GM12875 (cell line): ENCODE results near the gene PVALB.

Experiments
- H3K4me3 ChIP-seq: one replicate; pipeline ENCODE4 v1.5.1; 2011; ENCODE audit warnings: low read depth, low read length, control low read depth
- CTCF ChIP-seq: IDR thresholded peaks from 2 replicates; pipeline ENCODE4 v1.5.1; 2011; ENCODE audit warnings: low read depth, mild to moderate bottlenecking, control low read depth, inconsistent platforms, low read length, moderate library complexity, borderline replicate concordance; ENCODE audit not compliant: insufficient read depth

The PVALB gene

DNA sequence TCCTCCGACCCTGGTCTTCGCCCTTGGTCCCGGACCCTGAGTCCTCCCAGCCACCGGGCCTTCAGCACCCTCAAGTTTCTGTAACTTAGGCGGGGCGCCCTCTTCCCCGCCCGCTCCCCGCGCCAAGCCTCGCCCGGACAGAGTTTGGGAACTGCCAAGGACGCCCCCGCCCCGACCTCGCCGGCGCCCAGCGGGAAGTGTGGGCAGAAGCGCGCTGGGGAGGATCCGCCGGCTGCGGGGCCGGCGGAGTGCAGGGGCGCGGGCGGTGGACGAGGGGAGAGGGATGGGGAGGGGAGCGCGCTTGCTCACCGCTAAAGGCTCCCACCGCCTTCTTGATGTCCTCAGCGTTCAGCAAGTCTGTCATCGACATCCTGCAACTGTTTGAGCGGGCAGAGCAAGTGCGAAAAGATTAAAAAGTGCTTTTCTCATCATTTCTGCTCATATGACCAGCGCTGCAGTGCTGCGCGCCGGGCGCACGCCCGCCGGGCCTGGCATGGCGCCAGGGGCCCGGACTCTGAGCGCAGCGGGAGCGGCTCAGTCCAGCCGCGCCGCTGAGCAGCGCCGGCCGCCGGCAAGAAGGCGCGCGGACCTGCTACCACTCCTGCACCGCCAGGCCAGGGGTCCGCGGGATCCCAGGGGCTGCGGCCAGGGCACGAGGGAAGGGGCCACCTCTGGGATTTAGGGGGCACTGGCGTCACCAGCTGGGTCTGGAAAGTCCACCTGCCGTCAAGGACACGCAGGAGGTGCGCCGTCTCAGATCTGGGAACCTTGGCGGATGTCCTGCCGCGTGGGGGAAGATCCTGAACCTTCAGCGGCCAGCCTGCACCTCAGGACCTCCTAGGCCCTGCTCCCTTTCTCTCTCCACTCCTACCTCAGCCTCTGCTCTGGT is at the start of gene PVALB:
PVALB (minus strand) TSS at position 400 of the 889 bp plus-strand sequence; CDS start at position 370, 30 bp downstream.
- H3K4me3 ChIP-seq: no peak within 1 kb of the TSS
- TF ChIP-seq CTCF: no peak

GRCh38 chr22:36865346-36865745 is 48.5 kb upstream of the PVALB start:
- TF ChIP-seq CTCF: no peak
- H3K4me3 ChIP-seq: no peak overlapping the region

DNA sequence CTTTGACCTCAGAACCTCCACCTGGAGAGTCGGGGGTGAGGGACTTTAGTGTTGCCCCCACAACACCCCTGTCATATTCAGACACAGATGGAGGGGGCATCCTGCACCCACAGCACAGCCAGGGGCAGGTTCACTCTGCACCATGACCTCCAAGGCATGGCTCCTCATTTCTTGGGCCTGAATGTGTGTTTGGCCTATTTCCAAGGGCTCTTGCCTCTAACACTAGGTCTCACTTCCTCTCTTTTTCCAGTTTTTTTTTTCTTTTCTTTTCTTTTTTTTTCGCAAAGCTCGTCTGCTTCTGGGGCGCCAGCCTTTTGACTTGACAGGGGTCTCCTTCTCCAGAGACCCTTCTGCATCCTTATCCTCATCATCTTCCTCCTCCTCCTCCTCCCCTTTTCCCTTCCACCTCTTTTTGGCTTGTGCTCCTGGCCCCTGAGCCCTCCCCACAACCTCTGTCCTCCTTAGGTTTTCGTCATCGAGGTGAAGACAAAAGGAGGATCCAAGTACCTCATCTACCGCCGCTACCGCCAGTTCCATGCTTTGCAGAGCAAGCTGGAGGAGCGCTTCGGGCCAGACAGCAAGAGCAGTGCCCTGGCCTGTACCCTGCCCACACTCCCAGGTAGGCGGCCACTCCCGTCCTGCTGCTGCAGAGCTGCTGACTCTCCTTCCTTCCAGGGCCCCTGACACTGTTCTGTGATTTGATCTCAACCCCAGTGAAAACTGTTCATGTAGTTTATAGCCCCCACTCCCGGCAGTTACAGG is 47.8 kb upstream of the PVALB start:
- no peak overlapping the region for H3K4me3 ChIP-seq
- TF ChIP-seq CTCF: no peak

DNA sequence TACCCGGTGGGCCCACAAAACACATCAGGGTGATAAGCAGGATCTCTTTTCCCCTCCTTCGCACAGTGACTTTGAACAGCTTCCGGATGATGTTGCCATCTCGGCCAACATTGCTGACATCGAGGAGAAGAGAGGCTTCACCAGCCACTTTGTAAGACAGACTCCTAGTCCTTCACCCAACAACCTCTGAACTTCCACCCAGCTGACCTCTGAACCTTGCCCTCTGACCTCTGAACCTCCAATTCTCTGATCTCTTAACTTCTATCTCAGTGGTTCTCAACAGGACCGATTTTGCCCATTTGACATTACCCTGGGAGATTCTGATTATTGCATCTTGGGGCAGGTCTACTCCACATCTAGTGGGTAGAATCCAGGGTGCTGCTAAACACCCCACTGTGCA is 47.1 kb upstream of the PVALB start:
- H3K4me3 ChIP-seq: no peak overlapping the region
- no peak for TF ChIP-seq CTCF

- no peak for TF ChIP-seq CTCF
- H3K4me3 ChIP-seq: no peak overlapping the region
Observed at GRCh38 chr22:36863281-36863680, 46.4 kb upstream of the PVALB start.

GRCh38 chr22:36862251-36863242 is 45.7 kb upstream of the PVALB start:
- no peak for TF ChIP-seq CTCF
- peak overlapping the region; percentile 60 for H3K4me3 ChIP-seq
